HG02678 (cell line): ENCODE measurements around the gene PIP5K1A.
"Not testable (repeated sequence)": the region's sequence is repeated elsewhere in the genome, so short reads cannot be mapped to it uniquely, and the experiment has no call there.

ENCODE experiments used
- ATAC-seq: cut with Tn5 transposase; IDR thresholded peaks from one replicate; pipeline ENCODE4 v1.9.1; 2021; ENCODE audit warnings: mild to moderate bottlenecking, moderate library complexity; ENCODE audit not compliant: unreplicated experiment

Gene PIP5K1A, protein sequence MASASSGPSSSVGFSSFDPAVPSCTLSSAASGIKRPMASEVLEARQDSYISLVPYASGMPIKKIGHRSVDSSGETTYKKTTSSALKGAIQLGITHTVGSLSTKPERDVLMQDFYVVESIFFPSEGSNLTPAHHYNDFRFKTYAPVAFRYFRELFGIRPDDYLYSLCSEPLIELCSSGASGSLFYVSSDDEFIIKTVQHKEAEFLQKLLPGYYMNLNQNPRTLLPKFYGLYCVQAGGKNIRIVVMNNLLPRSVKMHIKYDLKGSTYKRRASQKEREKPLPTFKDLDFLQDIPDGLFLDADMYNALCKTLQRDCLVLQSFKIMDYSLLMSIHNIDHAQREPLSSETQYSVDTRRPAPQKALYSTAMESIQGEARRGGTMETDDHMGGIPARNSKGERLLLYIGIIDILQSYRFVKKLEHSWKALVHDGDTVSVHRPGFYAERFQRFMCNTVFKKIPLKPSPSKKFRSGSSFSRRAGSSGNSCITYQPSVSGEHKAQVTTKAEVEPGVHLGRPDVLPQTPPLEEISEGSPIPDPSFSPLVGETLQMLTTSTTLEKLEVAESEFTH

DNA sequence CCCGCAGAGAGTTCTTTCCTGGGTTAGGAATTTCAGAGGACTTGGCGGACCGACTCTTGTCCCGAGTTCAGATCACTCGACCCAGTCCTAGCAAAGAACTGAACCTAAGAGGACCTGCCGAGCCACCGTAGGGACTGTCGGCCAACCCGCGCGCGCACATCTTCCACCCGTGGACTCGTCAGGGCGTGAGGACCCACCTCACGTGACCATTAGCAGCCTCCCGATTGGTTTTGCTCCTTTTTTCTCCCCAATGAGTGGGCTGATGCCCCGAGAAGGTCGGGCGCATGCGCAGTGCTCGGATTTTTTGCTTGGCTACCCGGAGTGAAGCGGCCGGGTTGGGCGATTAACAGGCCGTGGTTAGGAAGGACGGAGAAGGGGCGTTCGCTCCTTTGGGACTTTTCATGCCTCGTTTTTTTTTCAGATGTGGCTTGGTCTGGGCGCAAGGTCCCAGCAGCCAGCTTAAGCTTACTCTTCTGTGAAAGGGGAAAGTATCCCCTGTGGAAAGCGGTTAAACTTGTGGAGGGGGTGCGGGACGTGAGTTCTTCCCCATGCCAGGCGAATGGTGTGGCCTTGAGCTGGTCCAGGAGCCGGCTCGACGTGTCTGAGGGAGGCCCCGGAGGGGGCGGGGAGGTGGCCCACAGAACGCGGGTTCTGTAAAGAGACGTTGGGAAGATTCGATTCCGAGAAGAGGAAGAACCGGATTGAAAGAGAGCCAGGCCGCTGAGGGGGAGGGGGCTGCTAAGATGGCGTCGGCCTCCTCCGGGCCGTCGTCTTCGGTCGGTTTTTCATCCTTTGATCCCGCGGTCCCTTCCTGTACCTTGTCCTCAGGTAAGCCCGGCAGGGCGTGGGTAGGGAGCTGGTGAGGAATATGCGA is at the start of gene PIP5K1A:
Gene PIP5K1A (plus strand): TSS at position 299 of the 874 bp plus-strand sequence. CDS start 445 bp downstream, at position 744.
- ATAC-seq = peak; percentile 91

DNA sequence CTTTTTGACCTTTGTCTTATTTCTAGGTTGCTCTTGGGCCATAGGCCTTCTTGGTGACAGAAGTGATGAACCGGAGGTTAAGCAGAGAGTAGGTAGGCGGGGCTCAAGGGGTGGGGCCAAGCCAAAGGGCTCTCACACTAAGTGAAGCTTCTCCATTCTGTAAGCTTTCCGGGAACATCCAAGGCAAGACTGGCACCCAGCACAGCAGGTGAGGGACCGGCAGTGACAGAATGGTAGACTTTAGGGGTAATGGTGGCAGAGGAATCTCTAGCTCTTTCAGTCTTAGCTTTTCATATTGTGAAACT is 41.9 kb upstream of the PIP5K1A start, which contains the start of gene TNFAIP8L2:
Gene TNFAIP8L2 (plus strand): TSS at position 135 of the 305 bp plus-strand sequence. CDS start 2,049 bp downstream, outside the sequence.
- ATAC-seq = peak; percentile 75

DNA sequence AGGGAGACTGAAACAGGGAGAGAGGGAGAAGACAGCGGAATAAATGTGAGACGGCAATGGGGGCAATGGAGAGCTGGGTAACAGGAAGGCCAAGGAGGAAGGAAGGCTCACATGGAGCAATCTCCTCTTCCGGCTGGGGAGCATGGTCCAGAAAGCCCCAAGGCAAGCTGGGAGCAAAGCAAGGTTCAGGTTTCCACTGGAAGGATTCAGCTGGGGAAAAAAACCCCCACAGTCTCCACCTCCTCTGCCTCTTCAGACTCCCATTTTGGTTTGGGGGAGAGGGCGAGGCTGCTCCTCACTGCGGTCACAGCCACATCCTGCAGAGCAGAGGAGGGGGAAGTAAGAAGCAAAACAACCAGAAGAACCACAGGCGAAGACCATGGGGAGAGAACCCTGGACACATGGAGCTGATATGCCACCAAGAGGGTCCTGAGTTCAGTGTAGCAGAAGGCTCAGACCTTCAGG is 41.3 kb upstream of the PIP5K1A start:
- ATAC-seq = no peak

DNA sequence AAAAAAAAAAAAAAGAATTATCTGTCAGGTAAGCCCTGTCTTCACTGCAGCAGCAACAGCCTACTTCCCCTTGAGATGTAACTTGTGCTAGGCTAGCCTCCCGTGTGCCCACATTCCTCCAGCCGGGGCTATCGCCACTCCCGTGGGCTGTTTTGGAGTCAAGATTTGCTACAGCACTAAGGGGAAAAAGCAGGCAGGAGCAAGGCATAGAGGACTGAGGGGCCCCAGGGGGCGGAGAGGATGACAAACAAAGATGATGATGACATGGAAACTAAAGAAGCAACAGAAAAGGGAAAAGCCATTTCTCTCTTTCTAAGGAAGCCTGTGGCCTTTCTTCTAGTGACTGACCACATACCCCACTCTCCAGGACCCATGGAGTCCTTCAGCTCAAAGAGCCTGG is 40.0 kb upstream of the PIP5K1A start:
- ATAC-seq = no peak

DNA sequence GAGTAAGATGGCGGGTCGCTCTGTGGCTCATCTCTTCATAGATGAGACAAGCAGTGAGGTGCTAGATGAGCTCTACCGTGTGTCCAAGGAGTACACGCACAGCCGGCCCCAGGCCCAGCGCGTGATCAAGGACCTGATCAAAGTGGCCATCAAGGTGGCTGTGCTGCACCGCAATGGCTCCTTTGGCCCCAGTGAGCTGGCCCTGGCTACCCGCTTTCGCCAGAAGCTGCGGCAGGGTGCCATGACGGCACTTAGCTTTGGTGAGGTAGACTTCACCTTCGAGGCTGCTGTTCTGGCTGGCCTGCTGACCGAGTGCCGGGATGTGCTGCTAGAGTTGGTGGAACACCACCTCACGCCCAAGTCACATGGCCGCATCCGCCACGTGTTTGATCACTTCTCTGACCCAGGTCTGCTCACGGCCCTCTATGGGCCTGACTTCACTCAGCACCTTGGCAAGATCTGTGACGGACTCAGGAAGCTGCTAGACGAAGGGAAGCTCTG is 39.6 kb upstream of the PIP5K1A start:
- no peak for ATAC-seq

DNA sequence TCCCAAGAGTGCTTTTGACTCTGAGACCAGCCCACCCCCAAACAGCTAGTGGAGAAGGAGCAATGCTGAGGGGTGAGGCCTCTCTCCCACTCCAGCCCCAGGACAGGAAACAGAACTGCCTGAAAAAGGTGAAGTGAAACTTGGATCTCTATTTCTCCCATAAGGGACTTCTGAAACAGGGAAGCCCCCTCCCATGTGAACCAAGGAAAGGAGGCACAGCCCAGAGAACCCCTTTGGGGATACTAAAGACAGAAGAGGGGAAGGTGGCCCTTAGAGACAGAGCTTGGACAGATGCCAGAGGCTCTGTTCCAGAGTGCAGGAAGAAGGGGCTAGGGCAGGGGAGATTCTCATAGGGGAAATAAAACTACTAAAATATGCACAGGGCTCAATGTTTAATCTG is 39.0 kb upstream of the PIP5K1A start:
- ATAC-seq = no peak

DNA sequence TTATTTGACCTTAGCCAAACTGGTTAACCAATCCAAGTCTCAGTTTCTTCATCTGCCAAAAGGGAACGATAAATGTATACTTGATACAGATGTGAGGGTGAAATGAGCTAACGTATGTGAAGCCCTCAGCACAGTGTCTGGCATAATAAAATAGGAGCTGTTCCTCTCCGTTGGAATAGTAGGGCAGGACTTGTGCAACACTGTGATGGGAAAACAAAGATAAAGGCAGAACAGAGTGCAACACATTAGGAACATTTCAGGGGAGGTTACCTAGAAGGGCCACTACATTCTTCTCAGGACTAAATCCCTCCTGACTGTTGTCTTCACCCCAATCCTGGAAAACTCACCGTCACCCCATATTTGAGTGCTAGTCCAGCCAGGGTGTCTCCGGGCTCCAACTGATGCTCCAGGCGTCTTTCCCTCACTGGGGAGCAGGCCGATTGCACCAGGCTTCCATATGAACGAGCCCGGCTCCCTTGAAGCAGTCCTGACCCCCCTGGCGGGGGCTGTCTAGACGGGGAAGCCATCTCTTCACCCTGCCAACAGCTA is 33.5 kb upstream of the PIP5K1A start:
- no peak for ATAC-seq

DNA sequence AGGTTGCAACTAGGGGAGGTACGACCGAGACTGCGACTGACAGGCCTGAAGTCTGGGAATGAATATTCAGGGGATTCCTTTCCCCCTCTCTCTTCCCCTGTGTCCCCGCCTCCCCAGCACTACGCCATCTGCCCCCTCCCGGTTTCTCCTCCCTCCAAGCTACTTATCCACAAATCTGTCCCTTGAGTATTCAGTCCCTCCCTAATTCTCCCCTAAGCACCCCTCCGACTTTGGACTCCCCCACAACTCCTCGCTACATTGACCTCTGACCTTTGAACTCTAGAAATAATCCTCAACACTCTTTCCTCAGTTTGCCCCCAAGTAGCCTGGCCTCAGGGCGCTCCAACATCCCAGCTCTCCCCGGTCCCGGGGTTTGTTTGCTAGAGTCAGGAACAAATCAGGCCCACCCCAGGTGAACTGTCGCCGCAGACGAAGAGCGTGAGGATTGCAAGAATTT is 33.0 kb upstream of the PIP5K1A start:
- ATAC-seq = no peak

DNA sequence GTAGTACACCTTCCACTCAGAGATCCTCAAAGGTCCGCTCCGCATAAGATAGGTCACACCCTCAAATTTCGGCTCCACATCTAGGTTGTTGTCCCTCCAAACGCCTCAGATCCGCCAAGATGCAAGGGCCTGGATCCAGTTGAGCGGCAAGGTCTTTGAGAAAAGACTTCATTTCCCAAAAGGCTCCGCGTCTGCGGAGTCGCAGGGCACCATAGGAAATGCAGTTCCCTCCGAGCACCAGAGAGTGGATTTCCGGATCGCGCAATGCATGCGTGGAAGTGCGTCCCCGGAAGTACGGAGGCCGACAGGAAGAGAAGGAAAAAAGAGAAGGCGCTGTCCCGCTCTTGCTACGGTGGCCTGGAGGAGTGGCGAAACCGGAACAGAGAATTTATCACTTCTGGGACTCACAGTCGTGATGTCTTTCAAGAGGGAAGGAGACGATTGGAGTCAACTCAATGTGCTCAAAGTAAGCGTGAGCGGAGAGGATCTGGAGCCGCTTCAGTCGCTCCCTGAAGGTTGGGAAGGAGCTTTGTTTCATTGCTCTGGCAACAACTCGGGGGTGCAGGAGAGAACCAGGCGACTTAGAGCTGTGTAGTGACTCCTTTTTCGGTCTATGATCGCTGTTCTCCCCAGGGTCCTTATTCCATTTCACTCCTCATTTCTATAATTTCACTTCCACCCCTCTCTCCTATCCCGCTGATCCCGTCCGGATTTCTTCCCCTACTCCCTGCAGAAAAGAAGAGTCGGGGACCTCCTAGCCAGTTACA is 32.4 kb upstream of the PIP5K1A start, which contains the start of the genes LYSMD1 and SCNM1:
Gene LYSMD1 (minus strand): TSS at position 165 of the 767 bp plus-strand sequence. CDS start 644 bp downstream, outside the sequence.
Gene SCNM1 (plus strand): TSS at position 407 of the 767 bp plus-strand sequence. CDS start 9 bp downstream, at position 416.
- ATAC-seq = peak; percentile 92

DNA sequence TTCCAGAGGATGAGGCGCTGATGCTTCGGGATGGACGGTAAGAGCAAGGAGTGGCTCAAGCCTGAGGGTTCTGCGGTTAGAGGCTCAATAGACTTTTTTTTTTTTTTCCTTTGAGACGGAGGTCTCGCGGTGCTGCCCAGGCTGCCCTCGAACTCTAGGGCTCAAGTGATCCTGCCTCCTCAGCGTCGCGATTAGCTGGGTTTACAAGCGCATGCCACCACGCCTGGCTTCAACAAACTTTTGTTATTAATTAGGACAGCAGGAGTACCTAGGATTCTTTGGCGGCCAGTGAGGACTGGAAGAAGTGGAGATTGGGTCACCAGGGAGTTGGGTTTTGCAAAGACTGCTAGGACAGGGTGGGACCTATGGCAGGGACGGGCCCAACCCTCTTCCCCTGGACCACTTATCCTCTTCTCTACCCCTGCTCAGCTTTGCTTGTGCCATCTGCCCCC is 31.8 kb upstream of the PIP5K1A start:
- ATAC-seq = no peak

DNA sequence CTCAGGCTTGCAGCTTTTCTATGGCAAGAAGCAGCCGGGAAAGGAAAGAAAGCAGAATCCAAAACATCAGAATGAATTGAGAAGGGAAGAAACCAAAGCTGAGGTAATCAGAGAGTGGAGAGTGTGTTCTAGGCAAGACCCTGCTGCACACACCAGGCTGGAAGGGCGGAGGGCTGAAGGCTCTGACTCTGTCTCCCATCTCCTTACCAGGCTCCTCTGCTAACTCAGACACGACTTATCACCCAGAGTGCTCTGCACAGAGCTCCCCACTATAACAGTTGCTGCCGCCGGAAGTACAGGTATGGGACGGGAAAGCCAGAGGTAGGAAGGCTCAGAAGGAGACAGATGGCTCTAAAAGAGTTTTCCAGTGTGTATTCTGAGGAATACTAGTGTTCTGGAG is 31.2 kb upstream of the PIP5K1A start:
- no peak for ATAC-seq

DNA sequence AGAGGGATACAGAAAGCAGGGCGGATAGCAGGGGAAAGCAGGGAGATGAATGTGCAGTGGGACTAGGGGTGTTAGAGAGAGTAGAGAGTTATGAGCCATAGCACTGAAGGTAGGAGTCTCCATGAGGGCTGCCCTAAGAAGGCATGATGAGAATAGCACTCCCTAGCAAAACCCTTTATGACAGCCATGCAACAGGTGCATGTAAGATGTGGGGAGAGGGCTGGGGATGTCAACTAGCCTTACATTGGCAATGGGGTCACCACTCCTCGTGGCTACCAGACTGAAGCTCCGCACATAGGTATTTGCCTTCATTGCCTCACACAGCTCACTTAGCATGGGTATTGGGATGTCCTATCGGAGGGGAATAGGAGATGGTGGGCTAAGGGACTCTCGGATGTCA is 27.2 kb upstream of the PIP5K1A start:
- no peak for ATAC-seq

DNA sequence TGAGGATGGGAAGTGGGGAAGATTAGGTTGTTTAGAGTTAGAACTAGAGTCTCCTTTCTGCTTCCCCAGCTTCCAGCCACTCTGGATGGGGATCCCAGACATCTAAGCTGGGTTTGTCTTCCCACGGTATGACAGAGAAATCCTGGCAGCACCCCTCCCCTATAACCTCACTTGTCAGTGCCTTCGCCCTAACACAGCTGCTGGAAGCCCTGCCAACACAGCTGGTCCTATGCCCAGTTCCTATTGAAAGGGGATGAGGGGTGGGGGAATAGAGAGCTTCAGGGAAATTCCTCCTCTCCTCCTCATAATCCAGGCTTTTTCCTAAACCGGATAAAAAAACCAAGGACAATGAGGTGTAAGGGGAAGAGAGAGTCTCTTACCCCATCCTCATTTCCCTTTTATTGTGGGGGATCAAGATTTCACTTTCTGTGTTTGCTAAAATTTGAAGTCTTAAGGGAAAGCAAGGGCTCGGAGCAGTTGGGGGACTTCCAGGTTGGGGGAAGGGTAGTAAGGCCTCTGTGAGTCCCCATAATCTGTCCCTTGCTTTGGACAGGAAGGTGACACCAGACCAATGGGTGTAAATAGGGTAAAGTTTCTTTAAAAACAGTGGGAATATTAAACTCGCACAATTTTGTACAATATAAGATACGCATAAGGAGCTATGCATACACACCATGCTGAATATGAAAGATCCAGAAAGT is 23.2 kb upstream of the PIP5K1A start:
- no peak for ATAC-seq

DNA sequence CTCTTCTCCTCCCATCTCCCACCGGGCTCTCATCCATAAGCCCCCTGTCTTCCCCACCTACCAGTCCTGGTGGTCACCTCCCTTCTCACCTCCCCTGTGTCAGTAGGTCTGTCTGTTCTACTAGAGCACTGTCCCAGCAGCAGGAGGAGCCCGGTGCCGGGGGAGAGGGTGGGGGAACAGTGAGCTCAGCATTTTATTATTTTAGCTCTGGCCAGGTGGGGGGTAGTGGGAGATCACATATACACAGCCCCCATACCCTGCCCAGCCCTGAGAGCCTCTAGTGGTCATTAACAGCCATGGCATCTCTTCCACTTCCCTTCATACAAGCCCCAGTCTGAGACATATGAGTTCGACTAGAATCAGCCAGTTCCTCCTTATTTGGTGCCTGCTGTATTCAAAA is 22.5 kb upstream of the PIP5K1A start, which contains the start of gene TMOD4:
Gene TMOD4 (minus strand): TSS at position 119 of the 400 bp plus-strand sequence. CDS start 1,106 bp downstream, outside the sequence.
- ATAC-seq = no peak

DNA sequence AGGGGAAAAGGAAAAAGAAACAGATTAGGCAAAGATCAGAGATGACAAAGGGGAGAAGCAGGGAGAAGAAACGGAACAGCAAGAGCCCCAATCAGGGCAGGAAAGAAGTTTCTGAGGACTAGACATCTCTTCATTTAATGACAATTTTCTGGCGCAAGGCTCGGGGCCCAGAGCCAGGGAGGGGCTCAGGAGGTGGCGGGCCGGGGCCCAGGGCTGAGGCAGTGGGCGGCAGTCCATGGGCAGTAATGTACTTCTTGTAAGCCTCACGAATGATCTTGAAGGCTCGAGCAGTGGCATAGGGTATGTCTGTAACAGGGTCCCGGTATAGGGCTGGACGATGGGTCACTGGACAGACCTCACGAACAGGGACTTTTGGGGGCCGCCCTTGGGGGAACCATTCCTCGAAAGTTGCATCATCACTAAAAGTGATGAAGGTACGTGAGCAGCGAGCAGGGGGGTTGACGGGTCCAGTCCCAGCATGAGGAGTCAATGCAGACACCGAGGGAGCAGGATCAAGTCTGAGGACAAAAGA is 21.8 kb upstream of the PIP5K1A start:
- ATAC-seq = no peak

DNA sequence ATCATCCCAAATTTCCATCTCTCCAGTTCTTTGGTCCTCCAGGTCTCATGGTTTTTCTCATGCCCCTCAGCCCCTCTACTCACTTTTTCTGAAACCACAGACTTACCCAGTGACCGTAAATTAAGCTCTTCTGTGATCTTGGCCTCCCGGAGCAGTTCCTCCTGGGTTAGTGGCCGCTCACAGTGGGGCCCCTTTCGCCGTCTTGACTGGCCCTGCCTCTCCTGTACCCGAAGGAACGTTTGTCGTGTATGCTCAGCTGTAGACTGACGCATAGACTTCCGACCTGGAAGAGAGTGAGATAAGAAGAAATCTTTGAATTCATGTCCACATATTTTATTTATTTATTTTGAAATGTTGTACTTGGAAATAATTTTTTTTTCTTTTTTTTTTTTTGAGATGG is 14.1 kb upstream of the PIP5K1A start:
- ATAC-seq = no peak

DNA sequence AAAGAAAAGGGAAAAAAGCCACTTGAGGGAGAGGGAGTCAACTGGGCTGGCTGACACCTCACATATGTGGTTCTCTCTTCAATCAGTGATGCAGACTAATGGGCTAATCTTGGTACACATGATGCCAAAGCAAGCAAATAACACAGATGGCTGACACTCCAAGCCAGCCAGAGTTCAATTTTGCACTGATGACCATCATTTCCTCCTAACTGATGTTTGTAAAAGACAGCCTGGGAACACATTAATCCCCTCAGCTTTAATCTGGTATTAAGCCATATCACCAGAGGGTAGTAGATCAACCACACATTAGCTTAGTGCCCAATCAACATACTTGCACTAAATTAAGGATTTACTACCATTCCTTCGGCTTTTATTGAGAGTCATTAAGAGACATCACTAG is 11.1 kb upstream of the PIP5K1A start:
- no peak for ATAC-seq

DNA sequence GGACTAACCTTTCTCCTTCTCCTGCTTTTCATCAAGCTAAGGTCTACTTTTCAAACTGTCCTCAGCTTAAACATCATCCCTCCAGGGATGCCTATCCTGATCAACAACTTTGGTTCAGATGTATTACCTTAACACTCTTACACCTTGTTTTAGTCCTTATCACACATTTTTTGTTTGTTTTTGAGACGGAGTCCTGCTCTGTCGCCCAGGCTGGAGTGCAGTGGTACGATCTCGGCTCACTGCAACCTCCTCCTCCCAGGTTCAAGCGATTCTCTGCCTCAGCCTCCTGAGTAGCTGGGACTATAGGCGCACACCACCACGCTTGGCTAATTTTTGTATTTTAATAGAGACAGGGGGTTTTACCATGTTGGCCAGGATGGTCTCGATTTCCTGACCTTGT is 9.7 kb upstream of the PIP5K1A start:
- ATAC-seq = not testable (repeated sequence)
